ENCODE measurements around the gene SNTA1.

Gene SNTA1

DNA sequence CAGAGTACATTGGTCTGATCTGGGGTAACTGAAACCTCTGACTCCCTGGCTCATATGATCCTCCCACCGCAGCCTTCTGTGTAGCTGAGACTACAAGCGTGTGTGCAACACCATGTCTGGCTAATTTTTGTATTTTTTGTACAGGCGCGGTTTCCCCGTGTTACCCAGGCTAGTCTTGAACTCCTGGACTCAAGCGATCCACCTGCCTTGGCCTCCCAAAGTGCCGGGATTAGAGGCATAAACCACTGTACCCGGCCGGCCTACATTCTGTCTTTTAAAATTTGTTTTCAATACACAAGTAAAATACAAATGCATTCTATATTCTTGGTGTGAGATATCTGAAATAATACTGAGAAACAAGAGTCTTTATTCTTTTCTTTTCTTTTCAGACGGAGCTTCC lies 44.6 kb upstream of the SNTA1 start:
- no peak for TF ChIP-seq FOXP2 (optimal IDR thresholded peaks at IDR 0.05; ENCODE audit: borderline replicate concordance, extremely low read depth, extremely low read length, insufficient read depth)

DNA sequence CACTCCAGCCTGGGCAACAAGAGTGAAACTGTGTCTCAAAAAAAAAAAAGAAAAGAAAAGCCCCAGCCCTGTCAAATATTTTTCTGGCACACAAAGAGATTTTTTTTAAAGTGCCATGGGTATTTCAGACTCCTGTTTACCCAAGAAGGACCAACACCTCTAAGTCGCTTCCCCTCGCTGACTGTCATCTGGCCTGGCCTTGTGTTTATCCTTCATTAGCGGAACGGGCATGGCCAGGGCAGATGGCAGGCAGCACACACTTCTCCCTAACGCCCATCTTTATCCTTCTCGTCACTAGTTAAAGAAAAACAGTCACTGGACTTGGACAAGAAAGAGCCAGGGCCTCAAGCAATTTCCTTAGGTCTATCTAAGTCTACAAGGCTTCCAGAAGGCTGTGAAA lies 39.0 kb upstream of the SNTA1 start:
- TF ChIP-seq TAF1 (IDR thresholded peaks at IDR 0.05; ENCODE audit: borderline replicate concordance, insufficient read depth, low read length) (no peak), FOXP2 (optimal IDR thresholded peaks at IDR 0.05; ENCODE audit: borderline replicate concordance, extremely low read depth, extremely low read length, insufficient read depth) (no peak), SIN3A (IDR thresholded peaks at IDR 0.05; ENCODE audit: borderline replicate concordance, insufficient read depth, low read length) (no peak), POLR2AphosphoS5 (IDR thresholded peaks at IDR 0.05; ENCODE audit: low read depth, low read length) (no peak)
- TF ChIP-seq, protein P1, sequence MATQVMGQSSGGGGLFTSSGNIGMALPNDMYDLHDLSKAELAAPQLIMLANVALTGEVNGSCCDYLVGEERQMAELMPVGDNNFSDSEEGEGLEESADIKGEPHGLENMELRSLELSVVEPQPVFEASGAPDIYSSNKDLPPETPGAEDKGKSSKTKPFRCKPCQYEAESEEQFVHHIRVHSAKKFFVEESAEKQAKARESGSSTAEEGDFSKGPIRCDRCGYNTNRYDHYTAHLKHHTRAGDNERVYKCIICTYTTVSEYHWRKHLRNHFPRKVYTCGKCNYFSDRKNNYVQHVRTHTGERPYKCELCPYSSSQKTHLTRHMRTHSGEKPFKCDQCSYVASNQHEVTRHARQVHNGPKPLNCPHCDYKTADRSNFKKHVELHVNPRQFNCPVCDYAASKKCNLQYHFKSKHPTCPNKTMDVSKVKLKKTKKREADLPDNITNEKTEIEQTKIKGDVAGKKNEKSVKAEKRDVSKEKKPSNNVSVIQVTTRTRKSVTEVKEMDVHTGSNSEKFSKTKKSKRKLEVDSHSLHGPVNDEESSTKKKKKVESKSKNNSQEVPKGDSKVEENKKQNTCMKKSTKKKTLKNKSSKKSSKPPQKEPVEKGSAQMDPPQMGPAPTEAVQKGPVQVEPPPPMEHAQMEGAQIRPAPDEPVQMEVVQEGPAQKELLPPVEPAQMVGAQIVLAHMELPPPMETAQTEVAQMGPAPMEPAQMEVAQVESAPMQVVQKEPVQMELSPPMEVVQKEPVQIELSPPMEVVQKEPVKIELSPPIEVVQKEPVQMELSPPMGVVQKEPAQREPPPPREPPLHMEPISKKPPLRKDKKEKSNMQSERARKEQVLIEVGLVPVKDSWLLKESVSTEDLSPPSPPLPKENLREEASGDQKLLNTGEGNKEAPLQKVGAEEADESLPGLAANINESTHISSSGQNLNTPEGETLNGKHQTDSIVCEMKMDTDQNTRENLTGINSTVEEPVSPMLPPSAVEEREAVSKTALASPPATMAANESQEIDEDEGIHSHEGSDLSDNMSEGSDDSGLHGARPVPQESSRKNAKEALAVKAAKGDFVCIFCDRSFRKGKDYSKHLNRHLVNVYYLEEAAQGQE (IDR thresholded peaks at IDR 0.05; ENCODE audit: insufficient read depth in 1 of 2, low read depth in 2 of 2, low read length in 2 of 2), result no peak

DNA sequence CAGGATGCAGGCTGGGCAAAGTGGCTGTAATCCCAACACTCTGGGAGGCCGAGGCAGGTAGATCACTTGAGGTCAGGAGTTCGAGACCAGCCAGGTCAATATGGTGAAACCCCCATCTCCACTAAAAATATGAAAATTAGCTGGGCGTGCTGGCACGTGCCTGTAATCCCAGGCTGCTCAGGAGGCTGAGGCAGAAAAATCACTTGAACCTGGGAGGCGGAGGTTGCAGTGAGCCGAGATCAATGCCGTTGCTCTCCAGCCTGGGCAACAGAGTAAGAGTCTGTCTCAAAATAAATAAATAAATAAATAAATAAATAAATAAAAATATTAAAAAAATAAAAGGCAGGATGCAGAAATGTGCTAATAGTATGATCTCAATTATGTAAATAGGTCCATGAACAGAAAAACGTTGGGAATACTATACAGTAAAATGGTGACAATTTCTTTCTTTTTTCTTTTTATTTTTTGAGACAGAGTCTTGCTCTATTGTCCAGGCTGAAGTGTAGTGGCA lies 37.9 kb upstream of the SNTA1 start:
- TF ChIP-seq FOXP2 (optimal IDR thresholded peaks at IDR 0.05; ENCODE audit: borderline replicate concordance, extremely low read depth, extremely low read length, insufficient read depth), result no peak
- no peak for TF ChIP-seq SIN3A (IDR thresholded peaks at IDR 0.05; ENCODE audit: borderline replicate concordance, insufficient read depth, low read length)
- TF ChIP-seq, protein P1 (IDR thresholded peaks at IDR 0.05; ENCODE audit: insufficient read depth in 1 of 2, low read depth in 2 of 2, low read length in 2 of 2), result no peak
- TF ChIP-seq POLR2AphosphoS5 (IDR thresholded peaks at IDR 0.05; ENCODE audit: low read depth, low read length), result no peak
- TF ChIP-seq TAF1 (IDR thresholded peaks at IDR 0.05; ENCODE audit: borderline replicate concordance, insufficient read depth, low read length), result no peak

DNA sequence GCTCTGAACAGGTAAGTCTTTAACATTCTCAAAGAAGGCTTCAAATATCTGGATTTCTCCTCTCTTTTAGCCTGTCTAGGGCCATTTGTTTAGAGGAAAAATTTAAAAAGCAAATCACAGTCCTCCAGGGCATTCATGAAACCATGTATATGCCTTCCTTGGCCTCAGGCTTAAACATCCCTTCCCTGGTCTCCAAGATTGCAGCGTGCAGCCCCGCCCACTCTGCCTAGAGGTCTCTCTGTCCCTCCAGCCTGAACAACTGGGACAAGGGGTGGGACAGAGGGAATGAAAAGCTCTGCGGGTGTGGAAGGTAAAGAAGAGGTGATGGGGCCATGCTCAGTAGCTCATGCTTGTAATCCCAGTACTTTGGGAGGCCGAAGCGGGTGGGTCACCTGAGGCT lies 36.5 kb upstream of the SNTA1 start:
- TF ChIP-seq TAF1 (IDR thresholded peaks at IDR 0.05; ENCODE audit: borderline replicate concordance, insufficient read depth, low read length) (no peak), SIN3A (IDR thresholded peaks at IDR 0.05; ENCODE audit: borderline replicate concordance, insufficient read depth, low read length) (no peak), FOXP2 (optimal IDR thresholded peaks at IDR 0.05; ENCODE audit: borderline replicate concordance, extremely low read depth, extremely low read length, insufficient read depth) (no peak)
- TF ChIP-seq, protein P1 (IDR thresholded peaks at IDR 0.05; ENCODE audit: insufficient read depth in 1 of 2, low read depth in 2 of 2, low read length in 2 of 2), result no peak

DNA sequence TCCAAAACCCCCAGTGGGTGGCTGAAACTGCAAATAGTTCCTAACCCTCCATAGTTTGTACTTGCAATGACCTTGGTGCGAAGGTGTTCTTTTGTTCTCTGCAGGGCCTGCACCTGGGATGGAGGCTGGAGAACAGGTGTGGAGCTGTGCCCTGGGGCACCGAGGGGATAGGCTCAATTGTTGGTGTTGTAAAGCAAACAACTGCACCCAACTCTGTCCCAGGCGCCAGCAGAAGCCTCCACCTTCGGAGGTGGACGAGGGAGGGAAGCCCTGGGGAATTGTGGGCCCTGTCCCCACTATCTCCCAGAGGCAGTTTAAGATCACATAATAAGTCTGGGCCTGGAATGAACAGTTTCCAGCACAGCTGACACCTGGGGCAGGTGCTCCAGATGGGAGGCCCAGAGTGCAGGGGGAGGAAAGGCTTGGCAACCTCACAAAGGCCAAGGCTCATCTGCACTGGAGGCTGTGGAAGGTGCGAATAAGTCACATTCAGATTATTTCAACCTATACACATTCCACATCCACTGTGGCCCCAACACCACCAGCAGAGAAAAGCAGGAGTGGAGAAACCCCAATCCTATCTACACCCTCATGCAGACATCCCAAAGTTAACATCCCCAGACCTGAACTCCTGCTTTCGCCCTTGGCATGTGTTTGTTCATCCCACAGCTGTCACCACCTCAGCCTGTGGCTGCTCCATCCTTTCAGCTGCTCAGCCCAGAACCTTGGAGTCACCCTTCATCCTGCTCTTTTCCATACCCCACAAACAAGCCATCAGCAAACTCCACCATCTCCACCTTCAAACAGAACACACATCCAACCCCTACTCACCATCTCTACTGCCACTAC lies 34.0 kb upstream of the SNTA1 start:
- TF ChIP-seq TAF1 (IDR thresholded peaks at IDR 0.05; ENCODE audit: borderline replicate concordance, insufficient read depth, low read length) (no peak), FOXP2 (optimal IDR thresholded peaks at IDR 0.05; ENCODE audit: borderline replicate concordance, extremely low read depth, extremely low read length, insufficient read depth) (no peak), SIN3A (IDR thresholded peaks at IDR 0.05; ENCODE audit: borderline replicate concordance, insufficient read depth, low read length) (no peak), POLR2AphosphoS5 (IDR thresholded peaks at IDR 0.05; ENCODE audit: low read depth, low read length) (no peak)
- TF ChIP-seq, protein P1 (IDR thresholded peaks at IDR 0.05; ENCODE audit: insufficient read depth in 1 of 2, low read depth in 2 of 2, low read length in 2 of 2), result no peak

Measured in PFSK-1 (cell line).